CD4-positive, alpha-beta memory T cell (primary cell): ENCODE results near the gene FABP6. TPM values are rescaled to one million over a fixed set of nuclear protein-coding genes. Genes with fewer than 3 reads are reported as not detected.

Experiments
- CTCF ChIA-PET: fragments of 350-600 bp; sonication (Branson Sonifier 250); formaldehyde crosslinking; loops from one replicate; lab custom pipeline; 2021; ENCODE audit warnings: inconsistent platforms; ENCODE audit not compliant: partially characterized antibody; lab: Charles Lee
- POLR2A ChIA-PET: fragments of 350-600 bp; sonication (Branson Sonifier 250); formaldehyde crosslinking; loops from one replicate; lab custom pipeline; 2021; ENCODE audit not compliant: partially characterized antibody; lab: Charles Lee
- DNase-seq, 5 donors: peaks; one replicate each; pipeline versions ENCODE4 v3.0.0 to v3.0.0-alpha.2; 2020 to 2022; ENCODE audit warnings: mixed read lengths in 1 of 5
- H3K27ac ChIP-seq: one replicate; pipeline ENCODE4 v1.7.0; 2013; ENCODE audit warnings: low read depth, low read length
- H3K27me3 ChIP-seq: 2 replicates; pipeline ENCODE4 v1.7.0; 2013; ENCODE audit warnings: mild to moderate bottlenecking, low read length, moderate library complexity; ENCODE audit not compliant: insufficient read depth
- H3K36me3 ChIP-seq: 2 replicates; pipeline ENCODE4 v1.7.0; 2013; ENCODE audit warnings: mild to moderate bottlenecking, low read length, moderate library complexity; ENCODE audit not compliant: insufficient read depth
- H3K4me1 ChIP-seq: 2 replicates; pipeline ENCODE4 v1.7.0; 2013; ENCODE audit warnings: mild to moderate bottlenecking, low read length, moderate library complexity; ENCODE audit not compliant: insufficient read depth
- H3K4me3 ChIP-seq, 2 donors: one replicate each; pipeline ENCODE4 v1.7.0; 2013; ENCODE audit warnings: low read length in 2 of 2, mild to moderate bottlenecking in 1 of 2
- H3K9me3 ChIP-seq, 2 donors: one replicate each; pipeline ENCODE4 v1.7.0; 2013; ENCODE audit warnings: low read length in 2 of 2, control low read depth in 1 of 2; ENCODE audit not compliant: control insufficient read depth in 1 of 2
- H3K27ac Mint-ChIP-seq, 7 donors: one replicate each; pipeline ENCODE4 v1.8.0; 2020 to 2021; ENCODE audit warnings: mixed read lengths in 7 of 7, mild to moderate bottlenecking in 6 of 7, inconsistent platforms in 3 of 7, moderate library complexity in 3 of 7
- H3K27me3 Mint-ChIP-seq, 2 donors: one replicate each; pipeline ENCODE4 v1.8.0; 2020 to 2021; ENCODE audit warnings: mixed read lengths in 2 of 2
- H3K36me3 Mint-ChIP-seq, 2 donors: one replicate each; pipeline ENCODE4 v1.8.0; 2020 to 2021; ENCODE audit warnings: mixed read lengths in 2 of 2, inconsistent platforms in 1 of 2, mild to moderate bottlenecking in 1 of 2
- H3K4me1 Mint-ChIP-seq, 4 donors: one replicate each; pipeline ENCODE4 v1.8.0; 2020 to 2021; ENCODE audit warnings: mixed read lengths in 4 of 4, mild to moderate bottlenecking in 1 of 4
- H3K4me3 Mint-ChIP-seq, 8 donors: one replicate each; pipeline ENCODE4 v1.8.0; 2020 to 2021; ENCODE audit warnings: mixed read lengths in 8 of 8, mild to moderate bottlenecking in 7 of 8, moderate library complexity in 6 of 8, inconsistent platforms in 3 of 8
- H3K9me3 Mint-ChIP-seq, 8 donors: one replicate each; pipeline ENCODE4 v1.8.0; 2020 to 2021; ENCODE audit warnings: mixed read lengths in 8 of 8, mild to moderate bottlenecking in 5 of 8, inconsistent platforms in 3 of 8, moderate library complexity in 1 of 8
- intact Hi-C: fragments of 100-400 bp; cut with micrococcal nuclease; formaldehyde crosslinking; loops from one replicate; pipeline ENCODE4 v1.15.1; 2023
- polyA plus RNA-seq, 2 donors: library from polyadenylated mRNA; unstranded; fragments of 300-500 nt; fragmentation: Illumina TruSeq; gene quantifications; one replicate each; pipeline ENCODE4 v1.2.3, GENCODE V29; 2021
- total RNA-seq, 2 experiments: library from RNA; stranded (reverse); gene quantifications; one replicate each; pipeline ENCODE4 v1.2.3, GENCODE V29; 2021

Gene FABP6
- total and polyA plus RNA-seq, 4 experiments from 2014 or later, result not detected

- Histone ChIP-seq H3K4me3 (no peak overlapping the region), H3K27ac (no peak overlapping the region), H3K36me3 (no peaks in the 10 kb centered on the region), H3K27me3 (no peaks in the 10 kb centered on the region), H3K4me1 (no peaks in the 10 kb centered on the region), H3K9me3 (no peaks in the 10 kb centered on the region)
- Mint-ChIP-seq H3K4me1 (no peaks in the 10 kb centered on the region), H3K27me3 (peaks cover 7% of the 10 kb centered on the region in 2 donors), H3K27ac (no peak overlapping the region), H3K9me3 (no peaks in the 10 kb centered on the region), H3K36me3 (no peaks in the 10 kb centered on the region), H3K4me3 (no peak overlapping the region)
- intact Hi-C loops, result no loop called here
- ChIA-PET POLR2A (no interaction called here), CTCF (no interaction called here)
- no peak for DNase-seq
Measured at GRCh38 chr5:160219356-160219755, 9.9 kb upstream of the FABP6 start.

- no peaks in the 10 kb centered on the region for H3K36me3 ChIP-seq
- no peaks in the 10 kb centered on the region for H3K27me3 ChIP-seq
- Mint-ChIP-seq H3K27ac (no peak overlapping the region), H3K9me3 (no peaks in the 10 kb centered on the region), H3K4me3 (no peak overlapping the region), H3K27me3 (peaks cover 2 to 4% of the 10 kb centered on the region in 2 donors), H3K4me1 (no peaks in the 10 kb centered on the region), H3K36me3 (no peaks in the 10 kb centered on the region)
- intact Hi-C loops, result no loop called here
- DNase-seq, result no peak
- no peak overlapping the region for H3K4me3 ChIP-seq
- H3K27ac ChIP-seq, result no peak overlapping the region
- ChIA-PET CTCF (interaction anchor here (1.0 kb wide), 1 partner anchor 22 kb away, joined by 3 read pairs; no protein-coding TSS in a partner anchor), POLR2A (no interaction called here)
- no peaks in the 10 kb centered on the region for H3K4me1 ChIP-seq
- H3K9me3 ChIP-seq, result no peaks in the 10 kb centered on the region
Measured at GRCh38 chr5:160221082-160221481, 8.2 kb upstream of the FABP6 start.

GRCh38 chr5:160227012-160227411, 2.3 kb upstream of the FABP6 start:
- H3K4me1 ChIP-seq, result no peaks in the 10 kb centered on the region
- Mint-ChIP-seq H3K27ac (no peak overlapping the region), H3K27me3 (no peaks in the 10 kb centered on the region), H3K9me3 (no peaks in the 10 kb centered on the region), H3K36me3 (no peaks in the 10 kb centered on the region), H3K4me3 (no peak overlapping the region), H3K4me1 (no peaks in the 10 kb centered on the region)
- no peaks in the 10 kb centered on the region for H3K36me3 ChIP-seq
- no peak for DNase-seq
- intact Hi-C loops, result no loop called here
- H3K4me3 ChIP-seq, result no peak overlapping the region
- H3K9me3 ChIP-seq, result no peaks in the 10 kb centered on the region
- ChIA-PET POLR2A (no interaction called here), CTCF (no interaction called here)
- no peaks in the 10 kb centered on the region for H3K27me3 ChIP-seq
- H3K27ac ChIP-seq, result no peak overlapping the region

- Mint-ChIP-seq H3K36me3 (no peaks in the 10 kb centered on the region), H3K9me3 (no peaks in the 10 kb centered on the region), H3K27me3 (peaks cover 0 to 2% of the 10 kb centered on the region in 2 donors), H3K4me3 (no peak overlapping the region), H3K4me1 (no peaks in the 10 kb centered on the region), H3K27ac (no peak overlapping the region)
- Histone ChIP-seq H3K36me3 (no peaks in the 10 kb centered on the region), H3K27me3 (no peaks in the 10 kb centered on the region), H3K27ac (no peak overlapping the region), H3K4me1 (no peaks in the 10 kb centered on the region), H3K4me3 (no peak overlapping the region), H3K9me3 (no peaks in the 10 kb centered on the region)
- ChIA-PET POLR2A (no interaction called here), CTCF (interaction anchor here (0.7 kb wide), 1 partner anchor 36 kb away, joined by 3 read pairs; no protein-coding TSS in a partner anchor)
- intact Hi-C loops, result no loop called here
- no peak for DNase-seq
Measured at GRCh38 chr5:160230686-160231527, 1.6 kb downstream of the FABP6 start.

GRCh38 chr5:160231783-160232342, 2.6 kb downstream of the FABP6 start:
- Histone ChIP-seq H3K27ac (no peak overlapping the region), H3K27me3 (no peaks in the 10 kb centered on the region), H3K9me3 (no peaks in the 10 kb centered on the region), H3K36me3 (no peaks in the 10 kb centered on the region), H3K4me1 (no peaks in the 10 kb centered on the region), H3K4me3 (no peak overlapping the region)
- POLR2A ChIA-PET, result no interaction called here
- Mint-ChIP-seq H3K27ac (no peak overlapping the region), H3K36me3 (no peaks in the 10 kb centered on the region), H3K9me3 (no peaks in the 10 kb centered on the region), H3K27me3 (peaks cover 0 to 2% of the 10 kb centered on the region in 2 donors), H3K4me1 (no peaks in the 10 kb centered on the region), H3K4me3 (no peak overlapping the region)
- CTCF ChIA-PET, result interaction anchor here (0.7 kb wide), 1 partner anchor 37 kb away, joined by 3 read pairs; no protein-coding TSS in a partner anchor
- intact Hi-C loops, result no loop called here
- no peak for DNase-seq

GRCh38 chr5:160233215-160233614, 3.9 kb downstream of the FABP6 start:
- Mint-ChIP-seq H3K27me3 (peaks cover 0 to 2% of the 10 kb centered on the region in 2 donors), H3K27ac (no peak overlapping the region), H3K4me1 (no peaks in the 10 kb centered on the region), H3K4me3 (no peak overlapping the region), H3K9me3 (no peaks in the 10 kb centered on the region), H3K36me3 (no peaks in the 10 kb centered on the region)
- Histone ChIP-seq H3K9me3 (no peaks in the 10 kb centered on the region), H3K27ac (no peak overlapping the region), H3K4me1 (no peaks in the 10 kb centered on the region), H3K36me3 (no peaks in the 10 kb centered on the region), H3K27me3 (no peaks in the 10 kb centered on the region), H3K4me3 (no peak overlapping the region)
- no peak for DNase-seq
- ChIA-PET POLR2A (no interaction called here), CTCF (no interaction called here)
- intact Hi-C loops, result no loop called here

- ChIA-PET POLR2A (no interaction called here), CTCF (no interaction called here)
- H3K36me3 Mint-ChIP-seq, result no peaks in the 10 kb centered on the region
- H3K4me1 Mint-ChIP-seq, result no peaks in the 10 kb centered on the region
- H3K27ac Mint-ChIP-seq, result no peak overlapping the region
- no peaks in the 10 kb centered on the region for H3K36me3 ChIP-seq
- H3K4me3 Mint-ChIP-seq, result no peak overlapping the region
- intact Hi-C loops, result no loop called here
- no peak for DNase-seq
- no peaks in the 10 kb centered on the region for H3K9me3 ChIP-seq
- no peaks in the 10 kb centered on the region for H3K4me1 ChIP-seq
- H3K27me3 ChIP-seq, result no peaks in the 10 kb centered on the region
- no peak overlapping the region for H3K4me3 ChIP-seq
- H3K27ac ChIP-seq, result no peak overlapping the region
- peaks cover 4 to 6% of the 10 kb centered on the region in 2 donors for H3K27me3 Mint-ChIP-seq
- H3K9me3 Mint-ChIP-seq, result no peaks in the 10 kb centered on the region
Measured at GRCh38 chr5:160235731-160236130, 6.4 kb downstream of the FABP6 start.
